Panc1 (cell line): ENCODE data around the gene HORMAD2. TPM values are rescaled to one million over a fixed set of nuclear protein-coding genes. Genes with fewer than 3 reads are reported as not detected.
A peak's percentile ranks its signal among the peaks of the same experiment; 100 is the strongest.

ENCODE experiments used
- ATAC-seq: fragments of 200-7000 bp; cut with Tn5 transposase; 2 replicates; pipeline ENCODE4 v1.9.1; 2020; ENCODE audit warnings: mild to moderate bottlenecking, moderate library complexity
- BruUV-seq: library from RNA; stranded (reverse); fragments of 400-500 nt; replicated peaks from 2 replicates; lab custom pipeline; 2021; lab: Mats Ljungman, UMichigan
- CTCF ChIA-PET: fragments of 300-600 bp; sonication (Branson Sonifier 250); formaldehyde crosslinking; loops from one replicate; lab custom pipeline; 2022; ENCODE audit warnings: antibody characterized with exemption; lab: Charles Lee
- POLR2A ChIA-PET: fragments of 300-600 bp; sonication (Branson Sonifier 250); formaldehyde crosslinking; loops from one replicate; lab custom pipeline; 2022; ENCODE audit warnings: antibody characterized with exemption; lab: Charles Lee
- DNase-seq: peaks from one replicate; pipeline ENCODE4 v3.0.0-alpha.2; 2010; ENCODE audit warnings: low read depth, low spot score
- H3K27ac ChIP-seq: 2 replicates; pipeline ENCODE4 v1.5.1; 2011; ENCODE audit warnings: mild to moderate bottlenecking, low read length, inconsistent platforms
- H3K27me3 ChIP-seq: fragments of 200-500 bp; sonication (Bioruptor generic); 2 replicates; pipeline ENCODE4 v1.6.0; 2014; ENCODE audit warnings: low read length, inconsistent platforms; ENCODE audit not compliant: control insufficient read depth, insufficient read depth
- H3K36me3 ChIP-seq: fragments of 200-500 bp; sonication (Bioruptor generic); 2 replicates; pipeline ENCODE4 v1.5.1; 2014; ENCODE audit warnings: inconsistent platforms, mild to moderate bottlenecking, low read length, moderate library complexity; ENCODE audit not compliant: control insufficient read depth, insufficient read depth
- H3K4me1 ChIP-seq: 2 replicates; pipeline ENCODE4 v1.5.1; 2011; ENCODE audit warnings: inconsistent platforms, mild to moderate bottlenecking, low read length, moderate library complexity; ENCODE audit not compliant: control insufficient read depth, insufficient read depth
- H3K4me3 ChIP-seq, 2 experiments: 2 replicates each; pipeline ENCODE4 v1.5.1; 2011 to 2012; ENCODE audit warnings: low read depth in 2 of 2, low read length in 2 of 2, mild to moderate bottlenecking in 2 of 2, inconsistent platforms in 1 of 2, moderate library complexity in 1 of 2
- H3K9me3 ChIP-seq: fragments of 200-500 bp; sonication (Bioruptor generic); 2 replicates; pipeline ENCODE4 v1.5.1; 2014; ENCODE audit warnings: low read depth, mild to moderate bottlenecking, inconsistent platforms, low read length, moderate library complexity; ENCODE audit not compliant: control insufficient read depth, insufficient read depth
- CTCF ChIP-seq: fragments of 450-650 bp; IDR thresholded peaks from 2 replicates; pipeline ENCODE4 v1.5.1; 2017; ENCODE audit warnings: mild to moderate bottlenecking
- POLR2AphosphoS5 ChIP-seq: IDR thresholded peaks from 2 replicates; pipeline ENCODE4 v1.6.1; 2012; ENCODE audit warnings: mild to moderate bottlenecking, low read depth, low read length, moderate library complexity
- REST ChIP-seq, 2 experiments: IDR thresholded peaks; 2 replicates each; pipeline ENCODE4 v1.6.1; 2011 to 2012; ENCODE audit warnings: low read depth in 2 of 2, control low read depth in 1 of 2, low read length in 1 of 2, mild to moderate bottlenecking in 1 of 2, moderate library complexity in 1 of 2; ENCODE audit not compliant: insufficient read depth in 1 of 2
- SIN3A ChIP-seq: IDR thresholded peaks from 2 replicates; pipeline ENCODE4 v1.6.1; 2012; ENCODE audit warnings: low read depth, mild to moderate bottlenecking, low read length, moderate library complexity, borderline replicate concordance; ENCODE audit not compliant: insufficient read depth
- TCF7L2 ChIP-seq: IDR thresholded peaks from 2 replicates; pipeline ENCODE4 v1.6.1; 2011; ENCODE audit warnings: mild to moderate bottlenecking, low read depth, low read length, inconsistent platforms
- in situ Hi-C: cut with HindIII; loops from 2 replicates; pipeline ENCODE4 v1.10.0; 2016; ENCODE audit warnings: low sequenced_read_pairs, low pct_unique_long_range_greater_than_20kb
- intact Hi-C: fragments of 100-400 bp; cut with micrococcal nuclease; formaldehyde crosslinking; loops from one replicate; pipeline ENCODE4 v1.10.0; 2022; ENCODE audit not compliant: unreplicated experiment
- total RNA-seq: library from RNA; stranded (reverse); gene quantifications from one replicate; pipeline ENCODE4 v1.2.1, GENCODE V29; 2021; ENCODE audit not compliant: unreplicated experiment

HORMAD2 gene
- total RNA-seq, 1 experiment from 2014 or later, result not detected

- ATAC-seq, result no peak
- no peak for DNase-seq
- in situ Hi-C loops (no loop called here), intact Hi-C loops (no loop called here)
- ChIA-PET POLR2A (no interaction called here), CTCF (no interaction called here)
- Histone ChIP-seq H3K27ac (peak overlapping the region; percentile 66), H3K27me3 (no peaks in the 10 kb centered on the region), H3K4me3 (no peak overlapping the region), H3K36me3 (no peaks in the 10 kb centered on the region), H3K4me1 (peaks cover 16% of the 10 kb centered on the region), H3K9me3 (no peaks in the 10 kb centered on the region)
- no peak for TF ChIP-seq TCF7L2
- TF ChIP-seq POLR2AphosphoS5, result no peak
- no TSS peak for BruUV-seq
Observed at GRCh38 chr22:30185129-30185528, 104.9 kb downstream of the HORMAD2 start.

- Histone ChIP-seq H3K9me3 (no peaks in the 10 kb centered on the region), H3K27me3 (no peaks in the 10 kb centered on the region), H3K36me3 (no peaks in the 10 kb centered on the region), H3K4me1 (peaks cover 16% of the 10 kb centered on the region), H3K4me3 (no peak overlapping the region), H3K27ac (peak overlapping the region; percentile 66; the same call in 1 of the 2 replicates)
- intact Hi-C loops, result no loop called here
- ATAC-seq (no peak), DNase-seq (no peak)
- POLR2A ChIA-PET, result interaction anchor here (0.8 to 1.0 kb wide), 2 partner anchors 11 to 27 kb away, joined by 3 read pairs; no protein-coding TSS in a partner anchor
- CTCF ChIA-PET, result no interaction called here
- in situ Hi-C loops, result no loop called here
- no TSS peak for BruUV-seq
- no peak for TF ChIP-seq CTCF
- no peak for TF ChIP-seq REST (IDR thresholded peaks at IDR 0.05; ENCODE audit: insufficient read depth in 1 of 2, low read depth in 2 of 2, low read length in 1 of 2)
- TF ChIP-seq TCF7L2, result no peak
- TF ChIP-seq POLR2AphosphoS5, result no peak
- TF ChIP-seq SIN3A, result no peak
Observed at GRCh38 chr22:30185549-30185948, 105.3 kb downstream of the HORMAD2 start.

- Histone ChIP-seq H3K9me3 (no peaks in the 10 kb centered on the region), H3K36me3 (no peaks in the 10 kb centered on the region), H3K4me1 (peaks cover 16% of the 10 kb centered on the region), H3K4me3 (no peak overlapping the region), H3K27ac (peak overlapping the region; percentile 63; the same call in 1 of the 2 replicates), H3K27me3 (no peaks in the 10 kb centered on the region)
- in situ Hi-C loops, result no loop called here
- no peak for DNase-seq
- ChIA-PET CTCF (no interaction called here), POLR2A (interaction anchor here (0.7 to 1.0 kb wide), 3 partner anchors 9 to 26 kb away, joined by 3 read pairs; no protein-coding TSS in a partner anchor)
- intact Hi-C loops, result no loop called here
- TF ChIP-seq REST (IDR thresholded peaks at IDR 0.05; ENCODE audit: insufficient read depth in 1 of 2, low read depth in 2 of 2, low read length in 1 of 2) (no peak), SIN3A (no peak), CTCF (no peak), TCF7L2 (no peak), POLR2AphosphoS5 (no peak)
- no peak for ATAC-seq
- no TSS peak for BruUV-seq
Observed at GRCh38 chr22:30186041-30186440, 105.8 kb downstream of the HORMAD2 start.
